Measurements from ENCODE around the gene CYTH1.

DNA sequence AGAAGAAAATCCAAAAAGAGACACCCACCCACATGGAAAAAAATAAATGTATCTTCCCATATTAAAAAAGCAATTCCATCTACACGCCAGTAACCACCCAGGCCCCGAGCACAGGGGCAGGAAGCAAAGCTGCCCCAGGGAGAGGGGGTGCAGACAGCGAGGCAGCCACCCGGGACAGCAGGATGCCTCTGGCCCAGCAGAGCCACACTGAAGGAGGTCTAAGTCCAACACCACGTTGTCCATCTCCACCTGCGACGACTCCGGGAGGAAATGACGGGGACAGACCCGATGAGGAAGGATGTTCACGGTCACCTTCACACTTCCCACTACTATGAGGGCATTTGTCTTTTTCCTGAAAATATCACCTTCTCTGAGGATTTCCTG, 14.4 kb upstream of the CYTH1 start:
- no peak for TF ChIP-seq POLR2A (IDR thresholded peaks at IDR 0.05)
- TF ChIP-seq, protein P1, sequence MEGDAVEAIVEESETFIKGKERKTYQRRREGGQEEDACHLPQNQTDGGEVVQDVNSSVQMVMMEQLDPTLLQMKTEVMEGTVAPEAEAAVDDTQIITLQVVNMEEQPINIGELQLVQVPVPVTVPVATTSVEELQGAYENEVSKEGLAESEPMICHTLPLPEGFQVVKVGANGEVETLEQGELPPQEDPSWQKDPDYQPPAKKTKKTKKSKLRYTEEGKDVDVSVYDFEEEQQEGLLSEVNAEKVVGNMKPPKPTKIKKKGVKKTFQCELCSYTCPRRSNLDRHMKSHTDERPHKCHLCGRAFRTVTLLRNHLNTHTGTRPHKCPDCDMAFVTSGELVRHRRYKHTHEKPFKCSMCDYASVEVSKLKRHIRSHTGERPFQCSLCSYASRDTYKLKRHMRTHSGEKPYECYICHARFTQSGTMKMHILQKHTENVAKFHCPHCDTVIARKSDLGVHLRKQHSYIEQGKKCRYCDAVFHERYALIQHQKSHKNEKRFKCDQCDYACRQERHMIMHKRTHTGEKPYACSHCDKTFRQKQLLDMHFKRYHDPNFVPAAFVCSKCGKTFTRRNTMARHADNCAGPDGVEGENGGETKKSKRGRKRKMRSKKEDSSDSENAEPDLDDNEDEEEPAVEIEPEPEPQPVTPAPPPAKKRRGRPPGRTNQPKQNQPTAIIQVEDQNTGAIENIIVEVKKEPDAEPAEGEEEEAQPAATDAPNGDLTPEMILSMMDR (IDR thresholded peaks at IDR 0.05): no peak
